ENCODE results near the gene LGALS3BP.

LGALS3BP gene

DNA sequence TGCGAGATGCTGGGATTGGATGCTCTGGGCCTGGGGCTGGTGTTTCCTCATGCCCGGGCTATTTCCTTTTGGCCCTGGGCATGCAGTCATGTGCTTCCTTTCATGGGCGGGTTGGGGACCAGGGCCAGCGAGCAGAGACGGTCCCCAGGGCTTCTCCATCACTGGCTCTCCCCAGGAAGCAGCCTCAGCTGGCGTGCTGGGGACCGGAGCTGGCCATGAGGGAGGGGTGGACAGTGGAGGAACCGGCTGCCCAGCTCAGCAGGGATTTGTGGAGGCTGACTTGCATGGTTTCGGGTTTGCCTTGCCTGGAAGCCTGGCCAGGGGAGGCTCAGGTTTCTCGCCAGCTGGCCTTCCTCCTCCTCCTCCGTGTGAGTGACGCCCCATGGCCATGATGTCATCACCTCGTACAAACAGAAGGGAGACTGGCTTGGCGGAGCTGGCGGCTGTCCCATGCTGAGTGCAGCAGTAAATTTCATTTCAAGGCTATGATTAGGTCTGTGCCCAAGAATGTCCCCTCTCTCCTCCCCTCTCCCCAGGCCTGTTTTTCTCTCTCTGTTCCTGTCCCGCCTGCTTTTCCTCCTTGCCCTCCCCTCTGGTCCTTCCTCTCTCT lies 45.7 kb downstream of the LGALS3BP start:
- DNase-seq (ENCODE audit: low read depth): peak; percentile 99
- peak overlapping the region; percentile 30 for H3K4me3 ChIP-seq (ENCODE audit: low read depth, low read length)
- no peak for TF ChIP-seq CTCF (conservative IDR thresholded peaks at IDR 0.05; ENCODE audit: low read depth, low read length)

GRCh38 chr17:78933025-78933958 lies 46.4 kb downstream of the LGALS3BP start:
- peak; percentile 99 for DNase-seq (ENCODE audit: low read depth)
- TF ChIP-seq CTCF (conservative IDR thresholded peaks at IDR 0.05; ENCODE audit: low read depth, low read length): no peak
- H3K4me3 ChIP-seq (ENCODE audit: low read depth, low read length): no peak overlapping the region

- no peak for DNase-seq (ENCODE audit: low read depth)
- TF ChIP-seq CTCF (conservative IDR thresholded peaks at IDR 0.05; ENCODE audit: low read depth, low read length): no peak
- H3K4me3 ChIP-seq (ENCODE audit: low read depth, low read length): no peak overlapping the region
Measured at GRCh38 chr17:78929908-78930775, 49.6 kb downstream of the LGALS3BP start.

DNA sequence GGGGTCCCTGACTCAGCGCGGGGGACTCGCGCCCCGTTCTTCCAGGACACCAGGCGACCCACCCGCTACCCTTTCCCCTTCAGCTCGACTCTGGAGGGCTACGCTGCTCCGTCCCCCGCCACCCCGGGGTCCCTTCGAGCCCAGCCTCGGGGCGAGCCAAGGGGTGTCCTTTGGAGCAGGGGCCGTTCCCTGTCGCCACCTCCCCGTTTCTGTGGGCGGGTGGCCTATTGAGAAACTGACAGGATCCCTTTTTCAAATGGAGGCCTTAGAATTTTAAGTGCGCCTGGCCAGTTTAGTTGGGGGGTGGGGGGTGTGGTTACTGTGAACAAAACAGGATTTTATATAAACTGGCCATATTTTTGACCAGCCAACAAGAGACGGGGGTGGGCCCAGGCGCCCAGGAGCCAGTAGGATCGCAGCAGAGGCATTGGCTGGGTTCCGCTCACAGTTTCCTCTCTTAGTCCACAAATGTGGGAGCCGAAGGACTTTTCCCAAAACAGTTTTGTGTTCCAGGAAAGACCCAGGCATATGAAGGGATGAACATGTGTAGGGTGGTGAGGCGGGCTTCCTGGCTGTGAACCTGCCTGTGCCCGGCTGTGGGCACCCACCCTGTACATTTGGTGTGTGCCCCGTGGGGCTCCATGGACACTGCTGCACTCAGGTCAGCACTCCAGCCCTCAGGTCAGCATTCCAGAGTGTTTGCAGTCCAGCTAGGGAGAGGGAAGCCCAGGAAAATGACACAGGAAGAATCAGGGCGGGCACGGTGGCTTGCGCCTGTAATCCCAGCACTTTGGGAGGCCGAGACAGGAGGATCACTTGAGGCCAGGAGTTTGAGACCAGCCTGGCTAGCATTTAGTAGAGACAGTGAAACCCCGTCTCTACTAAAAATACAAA lies 53.8 kb downstream of the LGALS3BP start:
- H3K4me3 ChIP-seq (ENCODE audit: low read depth, low read length): peak overlapping the region; percentile 79
- TF ChIP-seq CTCF (conservative IDR thresholded peaks at IDR 0.05; ENCODE audit: low read depth, low read length): no peak
- peak; percentile 89 for DNase-seq (ENCODE audit: low read depth)

GRCh38 chr17:78925234-78925633 lies 54.5 kb downstream of the LGALS3BP start, which contains the start of gene TIMP2:
Gene TIMP2 (minus strand): TSS chr17:78925387. CDS start chr17:78925088, 299 bp downstream.
- peak; percentile 90 for DNase-seq (ENCODE audit: low read depth)
- peak; percentile 34 for TF ChIP-seq CTCF (conservative IDR thresholded peaks at IDR 0.05; ENCODE audit: low read depth, low read length)
- peak within 1 kb of the TSS; percentile 79 for H3K4me3 ChIP-seq (ENCODE audit: low read depth, low read length)
